Upper lobe of right lung (tissue), 1 donor: Measurements from ENCODE around the gene NOS1. TPM values are rescaled to one million over a fixed set of nuclear protein-coding genes. Genes with fewer than 3 reads are reported as not detected.

ENCODE experiments used
- ATAC-seq: fragments of 200-7000 bp; cut with Tn5 transposase; one replicate; pipeline ENCODE4 v1.9.1; 2020; ENCODE audit warnings: mild to moderate bottlenecking, moderate library complexity
- DNase-seq: peaks from one replicate; pipeline ENCODE4 v3.0.0-alpha.2; 2020
- H3K27ac ChIP-seq: fragments of 200-600 bp; one replicate; pipeline ENCODE4 v1.8.0; 2022
- H3K27me3 ChIP-seq: fragments of 200-600 bp; one replicate; pipeline ENCODE4 v1.8.0; 2022; ENCODE audit warnings: mild to moderate bottlenecking
- H3K36me3 ChIP-seq: fragments of 200-600 bp; one replicate; pipeline ENCODE4 v1.8.0; 2022
- H3K4me1 ChIP-seq: fragments of 200-600 bp; one replicate; pipeline ENCODE4 v1.8.0; 2022
- H3K4me3 ChIP-seq: fragments of 200-600 bp; one replicate; pipeline ENCODE4 v1.8.0; 2022; ENCODE audit warnings: mild to moderate bottlenecking
- H3K9me3 ChIP-seq: fragments of 200-600 bp; one replicate; pipeline ENCODE4 v1.8.0; 2022
- intact Hi-C: fragments of 100-400 bp; cut with DNase I; formaldehyde crosslinking; loops from one replicate; pipeline ENCODE4 v1.11.0; 2022
- total RNA-seq: library from RNA; stranded (reverse); fragmentation: NEBNext Ultra II Directional; extraction: Animal tissue kit (Norgen Biotek cat#: 25700); gene quantifications from one replicate; pipeline ENCODE4 v1.2.1, GENCODE V29; 2021
- TF ChIP-seq, protein P1 (sequence below): fragments of 200-600 bp; IDR thresholded peaks from one replicate; pipeline ENCODE4 v1.8.0; 2022; ENCODE audit warnings: antibody characterized with exemption
- donor health status: DM: no; HTN: yes; CAD: no; lungs with severe emphysema.

NOS1 gene
- total RNA-seq, 1 donor from 2014 or later = 4.9 TPM

DNA sequence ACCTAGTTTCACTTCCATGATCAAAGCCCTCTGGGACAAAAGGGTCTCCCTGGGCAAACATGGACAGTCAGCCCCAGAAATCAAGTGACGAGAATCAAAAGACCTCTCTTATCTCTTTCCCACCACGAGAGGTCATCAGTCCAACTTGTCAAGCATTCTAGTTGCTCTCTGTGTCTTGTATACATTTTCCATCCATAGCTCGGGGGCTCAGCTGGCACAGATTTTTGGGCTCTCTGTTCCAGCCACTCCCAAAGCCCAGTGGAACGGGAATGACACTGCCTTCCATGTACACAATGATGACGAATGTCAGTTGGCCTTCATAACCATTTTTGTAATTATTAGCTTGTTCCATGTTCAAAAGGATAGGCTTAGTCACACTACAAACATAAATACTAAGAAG lies 29.7 kb downstream of the NOS1 start:
- no peak overlapping the region for H3K27ac ChIP-seq
- no peaks in the 10 kb centered on the region for H3K9me3 ChIP-seq
- H3K4me3 ChIP-seq = no peak overlapping the region
- TF ChIP-seq, protein P1, sequence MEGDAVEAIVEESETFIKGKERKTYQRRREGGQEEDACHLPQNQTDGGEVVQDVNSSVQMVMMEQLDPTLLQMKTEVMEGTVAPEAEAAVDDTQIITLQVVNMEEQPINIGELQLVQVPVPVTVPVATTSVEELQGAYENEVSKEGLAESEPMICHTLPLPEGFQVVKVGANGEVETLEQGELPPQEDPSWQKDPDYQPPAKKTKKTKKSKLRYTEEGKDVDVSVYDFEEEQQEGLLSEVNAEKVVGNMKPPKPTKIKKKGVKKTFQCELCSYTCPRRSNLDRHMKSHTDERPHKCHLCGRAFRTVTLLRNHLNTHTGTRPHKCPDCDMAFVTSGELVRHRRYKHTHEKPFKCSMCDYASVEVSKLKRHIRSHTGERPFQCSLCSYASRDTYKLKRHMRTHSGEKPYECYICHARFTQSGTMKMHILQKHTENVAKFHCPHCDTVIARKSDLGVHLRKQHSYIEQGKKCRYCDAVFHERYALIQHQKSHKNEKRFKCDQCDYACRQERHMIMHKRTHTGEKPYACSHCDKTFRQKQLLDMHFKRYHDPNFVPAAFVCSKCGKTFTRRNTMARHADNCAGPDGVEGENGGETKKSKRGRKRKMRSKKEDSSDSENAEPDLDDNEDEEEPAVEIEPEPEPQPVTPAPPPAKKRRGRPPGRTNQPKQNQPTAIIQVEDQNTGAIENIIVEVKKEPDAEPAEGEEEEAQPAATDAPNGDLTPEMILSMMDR = no peak
- H3K36me3 ChIP-seq = no peaks in the 10 kb centered on the region
- DNase-seq (no peak), ATAC-seq (no peak)
- intact Hi-C loops = no loop called here
- H3K4me1 ChIP-seq = peaks cover 13% of the 10 kb centered on the region
- H3K27me3 ChIP-seq = peaks cover 16% of the 10 kb centered on the region

DNA sequence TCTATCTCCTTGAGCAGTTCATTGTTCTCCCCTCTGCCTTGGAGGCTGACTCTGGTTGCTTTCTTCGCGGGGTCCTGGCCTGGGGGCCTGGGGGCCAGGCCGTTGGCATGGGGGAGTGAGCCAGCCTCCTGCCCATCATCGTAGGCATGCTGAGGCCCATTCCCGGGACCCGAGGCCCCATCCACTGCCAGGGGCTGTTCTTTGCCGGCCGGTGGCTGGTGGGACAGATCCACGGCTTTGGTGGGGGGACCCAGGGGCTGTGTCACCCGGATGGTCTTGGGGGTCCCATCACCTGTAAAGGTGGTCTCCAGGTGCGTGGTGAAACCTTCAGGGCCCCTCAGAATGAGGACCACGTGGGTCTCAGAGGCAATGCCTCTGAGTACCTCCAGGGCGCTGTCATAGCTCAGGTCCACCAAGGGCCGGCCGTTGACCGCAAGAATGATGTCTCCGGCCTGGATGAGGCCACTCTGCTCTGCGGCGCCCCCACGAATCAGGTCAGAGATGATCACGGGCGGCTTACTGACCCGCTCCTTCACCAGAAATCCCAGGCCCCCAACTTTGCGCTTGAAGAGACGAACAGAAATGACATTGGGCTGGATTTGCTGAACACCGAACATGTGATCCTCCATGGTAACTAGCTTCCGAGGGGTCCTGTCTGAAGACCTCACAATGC lies 30.8 kb downstream of the NOS1 start:
- no peak for ATAC-seq
- intact Hi-C loops = no loop called here
- DNase-seq = no peak

DNA sequence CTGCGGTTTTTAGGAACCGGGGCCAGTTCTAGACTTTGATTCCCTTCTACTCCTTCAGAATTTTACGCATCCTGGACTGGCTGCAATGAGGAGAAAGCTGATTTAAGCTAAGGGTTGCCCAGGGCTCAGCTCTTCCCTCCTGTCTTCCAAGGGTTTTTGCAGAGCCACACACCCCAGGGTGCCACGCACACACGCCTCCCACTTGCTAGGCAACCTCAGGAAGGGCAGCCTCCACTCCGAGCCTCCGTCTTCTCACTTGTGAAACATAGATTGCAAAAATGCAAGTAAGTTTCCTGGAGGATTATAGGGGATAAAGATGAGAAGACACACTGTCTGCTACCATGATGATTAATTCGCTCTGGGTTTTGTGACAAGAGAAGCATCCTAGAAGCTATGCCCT lies 31.7 kb downstream of the NOS1 start:
- TF ChIP-seq, protein P1 = no peak
- H3K9me3 ChIP-seq = no peaks in the 10 kb centered on the region
- no peaks in the 10 kb centered on the region for H3K36me3 ChIP-seq
- no peak overlapping the region for H3K27ac ChIP-seq
- DNase-seq = no peak
- intact Hi-C loops = no loop called here
- no peak overlapping the region for H3K4me3 ChIP-seq
- H3K4me1 ChIP-seq = peaks cover 12% of the 10 kb centered on the region
- no peak for ATAC-seq
- peaks cover 16% of the 10 kb centered on the region for H3K27me3 ChIP-seq

More for the DNA sequence above, 30.8 kb downstream of the NOS1 start:
- TF ChIP-seq, protein P1 = no peak
- H3K9me3 ChIP-seq = no peaks in the 10 kb centered on the region
- H3K27me3 ChIP-seq = peaks cover 16% of the 10 kb centered on the region
- H3K4me3 ChIP-seq = no peak overlapping the region
- no peak overlapping the region for H3K27ac ChIP-seq
- no peaks in the 10 kb centered on the region for H3K36me3 ChIP-seq
- H3K4me1 ChIP-seq = peaks cover 13% of the 10 kb centered on the region

DNA sequence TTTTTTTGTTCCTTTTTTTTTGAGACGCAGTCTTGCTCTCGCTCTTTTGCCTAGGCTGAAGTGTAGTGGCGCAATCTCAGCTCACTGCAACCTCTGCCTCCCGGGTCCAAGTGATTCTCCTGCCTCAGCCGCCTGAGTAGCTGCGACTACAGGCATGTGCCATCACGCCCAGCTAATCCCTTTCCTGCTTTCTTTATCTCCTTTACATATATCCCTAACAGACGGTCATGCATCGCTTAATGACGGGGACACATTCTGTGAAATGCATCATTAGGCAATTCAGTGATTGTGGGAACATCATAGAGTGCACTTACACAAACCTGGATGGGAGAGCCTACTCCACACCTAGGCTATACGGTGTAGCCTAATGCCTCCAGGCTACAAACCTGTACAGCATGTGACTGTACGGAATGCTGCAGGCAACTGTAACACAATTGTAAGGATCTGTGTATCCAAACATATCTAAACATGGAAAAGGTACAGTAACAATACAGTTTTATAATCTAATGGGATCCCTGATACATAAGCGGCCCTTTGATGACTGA lies 32.8 kb downstream of the NOS1 start:
- Histone ChIP-seq H3K9me3 (no peaks in the 10 kb centered on the region), H3K4me1 (peaks cover 4% of the 10 kb centered on the region), H3K27ac (no peak overlapping the region), H3K4me3 (no peak overlapping the region), H3K27me3 (peaks cover 9% of the 10 kb centered on the region), H3K36me3 (no peaks in the 10 kb centered on the region)
- TF ChIP-seq, protein P1 = no peak
- intact Hi-C loops = no loop called here
- ATAC-seq (no peak), DNase-seq (no peak)

DNA sequence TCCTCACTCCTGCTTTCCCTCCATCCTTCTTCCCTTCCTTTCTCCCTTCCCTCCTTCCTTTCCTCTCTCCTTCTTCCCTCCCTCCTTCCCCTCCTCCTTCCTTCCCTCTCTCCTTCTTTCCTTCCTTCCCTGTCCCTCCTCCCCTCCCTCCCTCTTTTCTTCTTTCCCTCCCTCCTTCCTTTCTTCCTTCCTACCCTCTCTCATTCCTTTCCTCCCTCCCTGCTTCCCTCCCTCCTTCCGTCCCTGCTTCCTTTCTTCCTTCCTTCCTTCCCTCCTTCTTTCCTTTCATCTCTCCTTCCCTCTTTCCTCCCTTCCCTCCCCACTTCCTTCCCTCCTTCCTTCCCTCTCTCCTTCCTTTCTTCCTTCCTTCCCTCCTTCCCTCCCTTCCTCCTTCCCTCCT lies 39.0 kb downstream of the NOS1 start:
- Histone ChIP-seq H3K27me3 (no peaks in the 10 kb centered on the region), H3K27ac (no peak overlapping the region), H3K36me3 (no peaks in the 10 kb centered on the region), H3K9me3 (no peaks in the 10 kb centered on the region), H3K4me1 (no peaks in the 10 kb centered on the region), H3K4me3 (no peak overlapping the region)
- intact Hi-C loops = no loop called here
- TF ChIP-seq, protein P1 = no peak
- ATAC-seq (no peak), DNase-seq (no peak)
